HCT116 (cell line): ENCODE data around the gene EXOC4. TPM values are rescaled to one million over a fixed set of nuclear protein-coding genes. Genes with fewer than 3 reads are reported as not detected.

Experiments
- ATAC-seq: fragments of 200-7000 bp; cut with Tn5 transposase; 2 replicates; pipeline ENCODE4 v1.9.1; 2020; ENCODE audit warnings: mild to moderate bottlenecking, moderate library complexity
- BruUV-seq: library from RNA; stranded (reverse); fragments of 400-500 nt; replicated peaks from 2 replicates; lab custom pipeline; 2021; lab: Mats Ljungman, UMichigan
- CTCF ChIA-PET: fragments of 300-600 bp; sonication (Branson Sonifier 250); formaldehyde crosslinking; loops from one replicate; lab custom pipeline; 2021; ENCODE audit warnings: antibody characterized with exemption; lab: Charles Lee
- POLR2A ChIA-PET: fragments of 300-600, 350-600 bp; sonication (Branson Sonifier 250); formaldehyde crosslinking; loops from one replicate; lab custom pipeline; 2021; ENCODE audit warnings: antibody characterized with exemption; lab: Charles Lee
- RAD21 ChIA-PET, 2 experiments: fragments of 300-600 bp; sonication (Branson Sonifier 250); formaldehyde crosslinking; loops; one replicate each; lab custom pipeline; 2023; ENCODE audit warnings: low total read pairs in 2 of 2; ENCODE audit not compliant: uncharacterized antibody in 2 of 2, unreplicated experiment in 2 of 2, low non-redundant PET in 1 of 2; lab: Charles Lee
- DNase-seq: peaks from one replicate; pipeline ENCODE4 v3.0.0-alpha.2; 2010; ENCODE audit warnings: low read depth, low spot score
- H2AFZ ChIP-seq: fragments of 200-600 bp; shearing (Covaris generic), sonication (generic); 2 replicates; pipeline ENCODE4 v1.6.1; 2017; ENCODE audit warnings: low read depth, mixed run types, mixed read lengths, antibody characterized with exemption, low read length; ENCODE audit not compliant: poor library complexity, severe bottlenecking
- H3K27ac ChIP-seq: 2 replicates; pipeline ENCODE4 v1.5.1; 2012; ENCODE audit warnings: low read depth, low read length
- H3K27me3 ChIP-seq: fragments of 200-600 bp; sonication (generic); 2 replicates; pipeline ENCODE4 v1.6.1; 2016; ENCODE audit warnings: mixed run types, low read length, mixed read lengths; ENCODE audit not compliant: insufficient read depth
- H3K36me3 ChIP-seq, 2 experiments: fragments of 200-500 bp in 1 of 2; fragments of 200-600 bp in 1 of 2; sonication (Bioruptor generic) in 1 of 2; sonication (generic) in 1 of 2; 2 replicates each; pipeline versions ENCODE4 v1.5.1 to v1.6.1; 2014 to 2016; ENCODE audit warnings: low read length in 2 of 2, inconsistent platforms in 1 of 2, mixed read lengths in 1 of 2, mixed run types in 1 of 2; ENCODE audit not compliant: insufficient read depth in 2 of 2, control insufficient read depth in 1 of 2
- H3K4me1 ChIP-seq, 2 experiments: fragments of 200-600 bp in 1 of 2; sonication (generic) in 1 of 2; 2 replicates each; pipeline versions ENCODE4 v1.5.1 to v1.6.1; 2012 to 2017; ENCODE audit warnings: low read length in 2 of 2, inconsistent platforms in 1 of 2, mild to moderate bottlenecking in 1 of 2, mixed read lengths in 1 of 2, mixed run types in 1 of 2, moderate library complexity in 1 of 2; ENCODE audit not compliant: insufficient read depth in 2 of 2, control insufficient read depth in 1 of 2
- H3K4me2 ChIP-seq: fragments of 200-600 bp; sonication (generic); 2 replicates; pipeline ENCODE4 v1.6.1; 2017; ENCODE audit warnings: mixed run types, low read length, mixed read lengths
- H3K4me3 ChIP-seq, 2 experiments: fragments of 200-600 bp in 1 of 2; sonication (generic) in 1 of 2; replicated peaks in 1 of 2; 2 replicates each; pipeline ENCODE4 v1.5.1; 2011 to 2016; ENCODE audit warnings: low read length in 2 of 2, control low read depth in 1 of 2, low read depth in 1 of 2, mild to moderate bottlenecking in 1 of 2, mixed read lengths in 1 of 2, mixed run types in 1 of 2
- H3K79me2 ChIP-seq: fragments of 200-600 bp; sonication (generic); 2 replicates; pipeline ENCODE4 v1.6.1; 2017; ENCODE audit warnings: mild to moderate bottlenecking, mixed run types, low read length, moderate library complexity, mixed read lengths; ENCODE audit not compliant: insufficient read depth
- H3K9ac ChIP-seq: fragments of 200-600 bp; sonication (generic); 2 replicates; pipeline ENCODE4 v1.6.1; 2016; ENCODE audit warnings: low read length, mixed read lengths
- H3K9me2 ChIP-seq: fragments of 200-600 bp; sonication (generic), shearing (Covaris generic); 2 replicates; pipeline ENCODE4 v1.6.1; 2017; ENCODE audit warnings: mixed run types, mild to moderate bottlenecking, moderate library complexity; ENCODE audit not compliant: insufficient read depth
- H3K9me3 ChIP-seq, 2 experiments: fragments of 200-500 bp in 1 of 2; fragments of 200-600 bp in 1 of 2; sonication (Bioruptor generic) in 1 of 2; sonication (generic) in 1 of 2; 2 replicates each; pipeline ENCODE4 v1.6.1; 2014 to 2017; ENCODE audit warnings: low read length in 2 of 2, mixed read lengths in 2 of 2, inconsistent platforms in 1 of 2, low read depth in 1 of 2, mild to moderate bottlenecking in 1 of 2, mixed run types in 1 of 2, moderate library complexity in 1 of 2; ENCODE audit not compliant: control insufficient read depth in 1 of 2, insufficient read depth in 1 of 2
- H4K20me1 ChIP-seq: fragments of 200-600 bp; sonication (generic), shearing (Covaris generic); 2 replicates; pipeline ENCODE4 v1.6.1; 2017; ENCODE audit warnings: mixed run types, mild to moderate bottlenecking, moderate library complexity; ENCODE audit not compliant: insufficient read depth
- CEBPB ChIP-seq: IDR thresholded peaks from 2 replicates; pipeline ENCODE4 v1.6.1; 2012; ENCODE audit warnings: low read depth
- EZH2 ChIP-seq: fragments of 200-600 bp; sonication (generic); IDR thresholded peaks from 2 replicates; pipeline ENCODE4 v1.6.1; 2017; ENCODE audit warnings: antibody characterized with exemption, mixed run types
- JUND ChIP-seq: IDR thresholded peaks from 2 replicates; pipeline ENCODE4 v1.6.1; 2012
- POLR2A ChIP-seq: IDR thresholded peaks from 2 replicates; pipeline ENCODE4 v1.7.0; 2011; ENCODE audit warnings: borderline replicate concordance; ENCODE audit not compliant: insufficient read depth, insufficient read length; ENCODE audit errors: extremely low read depth
- SRF ChIP-seq: IDR thresholded peaks from 2 replicates; pipeline ENCODE4 v1.6.1; 2012; ENCODE audit warnings: low read depth
- intact Hi-C: fragments of 100-400 bp; cut with micrococcal nuclease; formaldehyde crosslinking; loops from 2 replicates; pipeline ENCODE4 v1.10.0; 2022
- total RNA-seq: library from RNA; stranded (reverse); gene quantifications from one replicate; pipeline ENCODE4 v1.2.1, GENCODE V29; 2021; ENCODE audit not compliant: unreplicated experiment
- TF ChIP-seq, protein P1 (sequence below), 3 experiments: fragments of 200-600 bp in 1 of 3; sonication (generic) in 1 of 3; IDR thresholded peaks in 2 of 3; conservative IDR thresholded peaks in 1 of 3; 2 replicates each; pipeline ENCODE4 v1.5.1; 2012 to 2017; ENCODE audit warnings: low read depth in 2 of 3, low read length in 2 of 3, antibody characterized with exemption in 1 of 3, borderline replicate concordance in 1 of 3, control low read depth in 1 of 3, mild to moderate bottlenecking in 1 of 3, mixed read lengths in 1 of 3, mixed run types in 1 of 3, moderate library complexity in 1 of 3; ENCODE audit not compliant: insufficient read depth in 1 of 3

EXOC4 gene
- total RNA-seq, 1 experiment from 2014 or later = 40.3 TPM

GRCh38 chr7:133741078-133741477 lies 488.2 kb downstream of the EXOC4 start (continued):
- TF ChIP-seq, protein P1, sequence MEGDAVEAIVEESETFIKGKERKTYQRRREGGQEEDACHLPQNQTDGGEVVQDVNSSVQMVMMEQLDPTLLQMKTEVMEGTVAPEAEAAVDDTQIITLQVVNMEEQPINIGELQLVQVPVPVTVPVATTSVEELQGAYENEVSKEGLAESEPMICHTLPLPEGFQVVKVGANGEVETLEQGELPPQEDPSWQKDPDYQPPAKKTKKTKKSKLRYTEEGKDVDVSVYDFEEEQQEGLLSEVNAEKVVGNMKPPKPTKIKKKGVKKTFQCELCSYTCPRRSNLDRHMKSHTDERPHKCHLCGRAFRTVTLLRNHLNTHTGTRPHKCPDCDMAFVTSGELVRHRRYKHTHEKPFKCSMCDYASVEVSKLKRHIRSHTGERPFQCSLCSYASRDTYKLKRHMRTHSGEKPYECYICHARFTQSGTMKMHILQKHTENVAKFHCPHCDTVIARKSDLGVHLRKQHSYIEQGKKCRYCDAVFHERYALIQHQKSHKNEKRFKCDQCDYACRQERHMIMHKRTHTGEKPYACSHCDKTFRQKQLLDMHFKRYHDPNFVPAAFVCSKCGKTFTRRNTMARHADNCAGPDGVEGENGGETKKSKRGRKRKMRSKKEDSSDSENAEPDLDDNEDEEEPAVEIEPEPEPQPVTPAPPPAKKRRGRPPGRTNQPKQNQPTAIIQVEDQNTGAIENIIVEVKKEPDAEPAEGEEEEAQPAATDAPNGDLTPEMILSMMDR (IDR thresholded peaks at IDR 0.05 in 2 of 3, conservative IDR thresholded peaks at IDR 0.05 in 1 of 3; ENCODE audit: borderline replicate concordance in 1 of 3, insufficient read depth in 1 of 3, low read depth in 2 of 3, low read length in 2 of 3) = no peak

DNA sequence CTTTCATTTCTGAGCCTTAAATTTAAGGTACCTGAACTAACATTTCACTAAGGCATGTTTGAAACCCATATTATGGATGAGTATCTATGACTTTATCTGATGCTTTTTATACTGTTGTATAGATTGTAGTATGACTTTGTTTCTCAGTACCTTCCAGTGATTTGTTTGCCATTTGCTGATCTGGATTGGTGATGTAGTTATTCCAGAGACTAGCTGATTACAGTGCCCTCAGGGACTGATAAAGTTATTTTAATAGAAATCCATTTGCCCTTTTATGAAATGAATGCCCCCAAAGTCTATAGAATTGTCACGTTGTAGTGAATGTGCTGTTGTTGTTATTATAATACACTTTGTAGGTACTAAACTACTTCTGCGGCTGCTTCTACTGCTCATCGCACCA lies 488.8 kb downstream of the EXOC4 start:
- no peaks in the 10 kb centered on the region for H3K9me3 ChIP-seq
- no peak overlapping the region for H3K9ac ChIP-seq
- RAD21 ChIA-PET = no interaction called here
- POLR2A ChIA-PET = no interaction called here
- H3K36me3 ChIP-seq = no peaks in the 10 kb centered on the region
- no peaks in the 10 kb centered on the region for H4K20me1 ChIP-seq
- H3K27ac ChIP-seq = no peak overlapping the region
- no TSS peak for BruUV-seq
- TF ChIP-seq CEBPB (no peak), SRF (no peak), POLR2A (no peak), EZH2 (no peak), JUND (no peak)
- TF ChIP-seq, all 23 proteins: peak for 0
- CTCF ChIA-PET = no interaction called here
- no peaks in the 10 kb centered on the region for H3K9me2 ChIP-seq
- no peaks in the 10 kb centered on the region for H3K4me1 ChIP-seq
- ATAC-seq = no peak
- no peak for DNase-seq
- no peak overlapping the region for H3K4me3 ChIP-seq
- H3K4me2 ChIP-seq = no peak overlapping the region
- no peaks in the 10 kb centered on the region for H3K79me2 ChIP-seq
- H3K27me3 ChIP-seq = no peaks in the 10 kb centered on the region
- intact Hi-C loops = no loop called here
- no peak overlapping the region for H2AFZ ChIP-seq
